Activated CD4-positive, CD25-positive, alpha-beta regulatory T cell treated with anti-CD3 and anti-CD28 coated beads, Interleukin-2, amount 50 U/mL, for 24 hours (primary cell): ENCODE measurements around the gene AJUBA.

Experiments
- ATAC-seq, 2 donors: fragments of 150-1000 bp; cut with Tn5 transposase; one replicate each; pipeline ENCODE4 v1.10.0; 2021; ENCODE audit warnings: mild to moderate bottlenecking in 1 of 2, moderate library complexity in 1 of 2

AJUBA gene

GRCh38 chr14:22932146-22932545 is 50.2 kb downstream of the AJUBA start:
- no peak for ATAC-seq

- no peak for ATAC-seq
These were observed 52.4 kb downstream of the AJUBA start for GRCh38 chr14:22929961-22930364.

- peak; percentile 96 to 98 for ATAC-seq
These were observed 53.0 kb downstream of the AJUBA start, which contains the start of gene PRMT5 for GRCh38 chr14:22929104-22929960. Gene PRMT5, minus strand, starts transcription at chr14:22929376. Its CDS starts 15 bp downstream, at chr14:22929361.

- ATAC-seq: no peak
These were observed 53.9 kb downstream of the AJUBA start for GRCh38 chr14:22928237-22929103.

- no peak for ATAC-seq
These were observed 56.0 kb downstream of the AJUBA start for GRCh38 chr14:22926316-22926715.

GRCh38 chr14:22925513-22925912 is 56.8 kb downstream of the AJUBA start:
- ATAC-seq: no peak

- no peak for ATAC-seq
These were observed 58.6 kb downstream of the AJUBA start for GRCh38 chr14:22923746-22924145.

GRCh38 chr14:22922294-22922693 is 60.1 kb downstream of the AJUBA start:
- ATAC-seq: no peak
